GM19023 (cell line): Measurements from ENCODE around the gene ING5.

ENCODE experiments used
- ATAC-seq: cut with Tn5 transposase; IDR thresholded peaks from one replicate; pipeline ENCODE4 v1.9.1; 2021; ENCODE audit warnings: mild to moderate bottlenecking, moderate library complexity; ENCODE audit not compliant: unreplicated experiment

ING5 gene

GRCh38 chr2:241774419-241775222 is 72.8 kb downstream of the ING5 start:
- ATAC-seq, result no peak

- no peak for ATAC-seq
Observed at GRCh38 chr2:241775223-241776177, 73.7 kb downstream of the ING5 start.

GRCh38 chr2:241776336-241777169 is 74.7 kb downstream of the ING5 start, which contains the start of gene GAL3ST2:
Gene GAL3ST2 (plus strand): TSS chr2:241776822. CDS start chr2:241776956, 134 bp downstream.
- no peak for ATAC-seq

- ATAC-seq, result no peak
Observed at GRCh38 chr2:241777170-241777685, 75.4 kb downstream of the ING5 start.

DNA sequence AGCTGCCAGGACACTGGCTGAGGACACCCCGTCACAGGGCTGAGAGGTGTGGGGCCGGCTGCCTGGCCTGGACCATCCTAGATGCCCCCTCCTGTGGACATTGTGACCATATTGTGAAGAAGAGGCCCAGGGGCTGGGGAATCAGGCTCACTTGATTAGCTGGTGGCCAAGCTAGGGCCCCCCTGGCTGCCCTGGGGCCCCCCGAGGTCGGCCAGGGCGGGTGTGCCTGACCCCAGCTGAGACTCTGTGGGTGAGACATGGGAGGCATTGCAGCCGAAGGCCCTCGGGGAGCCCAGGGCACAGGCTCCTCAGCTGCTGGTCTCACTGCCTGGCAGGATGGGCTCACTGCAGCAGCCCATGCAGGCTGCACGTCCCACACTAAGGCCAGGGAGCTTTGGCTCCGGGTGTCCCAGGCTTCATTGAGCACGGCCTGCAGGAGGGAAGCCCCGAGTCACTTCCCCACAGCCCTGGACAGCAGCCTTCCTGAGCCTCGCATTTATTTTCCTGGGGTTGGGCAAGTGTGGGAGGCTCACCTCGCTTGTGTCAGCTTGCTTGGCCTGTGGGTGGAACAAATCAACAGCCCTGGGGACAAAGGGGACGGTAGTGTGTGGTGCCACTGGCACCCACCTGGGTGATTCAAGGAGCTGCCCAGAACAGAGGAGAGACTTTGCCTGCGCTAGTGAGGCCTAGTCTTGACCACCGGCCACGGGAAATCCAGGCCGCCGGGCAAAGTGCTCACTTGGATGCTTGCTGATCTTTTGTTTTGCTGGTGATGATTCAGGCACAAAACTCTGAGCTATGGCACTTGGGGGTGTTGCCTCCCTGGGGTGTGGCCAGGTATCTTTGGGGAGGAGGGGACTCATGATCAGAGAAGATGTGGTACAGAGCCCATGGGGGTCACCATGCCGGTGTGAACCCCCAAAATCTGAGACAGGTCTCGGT is 76.1 kb downstream of the ING5 start:
- no peak for ATAC-seq
